ENCODE data around the gene ZNF81. TPM values are rescaled to one million over a fixed set of nuclear protein-coding genes. Genes with fewer than 3 reads are reported as not detected.

The ZNF81 gene
- total RNA-seq, 2 donors from 2014 or later, result 6.8 to 8.2 TPM

- DNase-seq (ENCODE audit: low spot score) (no peak), ATAC-seq (ENCODE audit: insufficient number of reproducible peaks, low FRiP score, low read depth) (no peak)
- H3K4me3 ChIP-seq, result no peak overlapping the region
- H3K27ac ChIP-seq, result no peak overlapping the region
- TF ChIP-seq CTCF (IDR thresholded peaks at IDR 0.05), result peak; percentile 26
- H3K36me3 ChIP-seq, result no peaks in the 10 kb centered on the region
- H3K4me1 ChIP-seq (ENCODE audit: control insufficient read depth in 1 of 2, low read depth in 2 of 2), result no peaks in the 10 kb centered on the region
- H3K27me3 ChIP-seq (replicated peaks; ENCODE audit: insufficient read depth), result no peaks in the 10 kb centered on the region
- H3K9me3 ChIP-seq, result no peaks in the 10 kb centered on the region
Measured at GRCh38 chrX:47831788-47832187, 4.9 kb upstream of the ZNF81 start.

- Histone ChIP-seq H3K4me3 (no peak overlapping the region), H3K36me3 (no peaks in the 10 kb centered on the region), H3K27ac (no peak overlapping the region), H3K4me1 (ENCODE audit: control insufficient read depth in 1 of 2, low read depth in 2 of 2) (peaks cover 5% of the 10 kb centered on the region in 2 donors), H3K9me3 (no peaks in the 10 kb centered on the region), H3K27me3 (replicated peaks; ENCODE audit: insufficient read depth) (no peaks in the 10 kb centered on the region)
- ATAC-seq (ENCODE audit: insufficient number of reproducible peaks, low FRiP score, low read depth) (no peak), DNase-seq (ENCODE audit: low spot score) (no peak)
- no peak for TF ChIP-seq CTCF (IDR thresholded peaks at IDR 0.05)
Measured at GRCh38 chrX:47838361-47838760, 1.7 kb downstream of the ZNF81 start.

GRCh38 chrX:47840111-47840510 lies 3.4 kb downstream of the ZNF81 start:
- DNase-seq (ENCODE audit: low spot score) (no peak), ATAC-seq (ENCODE audit: insufficient number of reproducible peaks, low FRiP score, low read depth) (no peak)
- Histone ChIP-seq H3K4me1 (ENCODE audit: control insufficient read depth in 1 of 2, low read depth in 2 of 2) (peaks cover 5% of the 10 kb centered on the region in 2 donors), H3K27me3 (replicated peaks; ENCODE audit: insufficient read depth) (no peaks in the 10 kb centered on the region), H3K9me3 (no peaks in the 10 kb centered on the region), H3K36me3 (no peaks in the 10 kb centered on the region), H3K4me3 (no peak overlapping the region), H3K27ac (no peak overlapping the region)
- no peak for TF ChIP-seq CTCF (IDR thresholded peaks at IDR 0.05)

GRCh38 chrX:47843363-47843762 lies 6.7 kb downstream of the ZNF81 start:
- TF ChIP-seq CTCF (IDR thresholded peaks at IDR 0.05), result no peak
- ATAC-seq (ENCODE audit: insufficient number of reproducible peaks, low FRiP score, low read depth), result no peak
- Histone ChIP-seq H3K4me3 (no peak overlapping the region), H3K36me3 (no peaks in the 10 kb centered on the region), H3K4me1 (ENCODE audit: control insufficient read depth in 1 of 2, low read depth in 2 of 2) (no peaks in the 10 kb centered on the region), H3K9me3 (no peaks in the 10 kb centered on the region), H3K27ac (no peak overlapping the region), H3K27me3 (replicated peaks; ENCODE audit: insufficient read depth) (no peaks in the 10 kb centered on the region)
- no peak for DNase-seq (ENCODE audit: low spot score)

- Histone ChIP-seq H3K27me3 (replicated peaks; ENCODE audit: insufficient read depth) (no peaks in the 10 kb centered on the region), H3K27ac (no peak overlapping the region), H3K36me3 (no peaks in the 10 kb centered on the region), H3K9me3 (no peaks in the 10 kb centered on the region), H3K4me3 (no peak overlapping the region), H3K4me1 (ENCODE audit: control insufficient read depth in 1 of 2, low read depth in 2 of 2) (no peaks in the 10 kb centered on the region)
- TF ChIP-seq CTCF (IDR thresholded peaks at IDR 0.05), result no peak
- DNase-seq (ENCODE audit: low spot score), result no peak
- ATAC-seq (ENCODE audit: insufficient number of reproducible peaks, low FRiP score, low read depth), result no peak
Measured at GRCh38 chrX:47844117-47844516, 7.4 kb downstream of the ZNF81 start.
